ENCODE results near the gene CACNA2D3.

Gene CACNA2D3

GRCh38 chr3:54347060-54347459 is 224.7 kb downstream of the CACNA2D3 start:
- no peak for DNase-seq

GRCh38 chr3:54347933-54348332 is 225.6 kb downstream of the CACNA2D3 start:
- no peak for DNase-seq

- DNase-seq: no peak
Measured at GRCh38 chr3:54349231-54349652, 226.9 kb downstream of the CACNA2D3 start.

DNA sequence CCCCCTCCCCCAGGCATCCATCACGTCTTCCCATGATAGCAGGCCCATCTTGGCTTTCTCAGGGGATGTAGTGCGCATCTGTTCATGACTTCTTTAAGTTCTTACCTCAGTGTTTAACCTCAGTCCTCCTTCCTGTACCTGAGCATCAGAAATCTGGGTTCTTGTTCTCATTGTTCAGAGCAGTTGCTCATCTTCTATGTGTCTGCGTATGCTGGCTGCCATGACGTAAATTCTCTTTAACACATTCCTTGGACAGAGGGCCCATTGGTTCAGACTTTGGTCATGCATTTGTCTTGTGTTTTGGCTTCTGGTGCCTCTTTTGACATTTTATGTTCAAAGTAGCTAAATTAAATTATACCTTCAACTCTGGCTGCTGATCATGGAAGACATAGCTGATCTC is 227.3 kb downstream of the CACNA2D3 start:
- no peak for DNase-seq

GRCh38 chr3:54353546-54353945 is 231.2 kb downstream of the CACNA2D3 start:
- no peak for DNase-seq

- DNase-seq: no peak
Measured at GRCh38 chr3:54353946-54354345, 231.6 kb downstream of the CACNA2D3 start.

GRCh38 chr3:54355800-54356199 is 233.4 kb downstream of the CACNA2D3 start:
- no peak for DNase-seq

DNA sequence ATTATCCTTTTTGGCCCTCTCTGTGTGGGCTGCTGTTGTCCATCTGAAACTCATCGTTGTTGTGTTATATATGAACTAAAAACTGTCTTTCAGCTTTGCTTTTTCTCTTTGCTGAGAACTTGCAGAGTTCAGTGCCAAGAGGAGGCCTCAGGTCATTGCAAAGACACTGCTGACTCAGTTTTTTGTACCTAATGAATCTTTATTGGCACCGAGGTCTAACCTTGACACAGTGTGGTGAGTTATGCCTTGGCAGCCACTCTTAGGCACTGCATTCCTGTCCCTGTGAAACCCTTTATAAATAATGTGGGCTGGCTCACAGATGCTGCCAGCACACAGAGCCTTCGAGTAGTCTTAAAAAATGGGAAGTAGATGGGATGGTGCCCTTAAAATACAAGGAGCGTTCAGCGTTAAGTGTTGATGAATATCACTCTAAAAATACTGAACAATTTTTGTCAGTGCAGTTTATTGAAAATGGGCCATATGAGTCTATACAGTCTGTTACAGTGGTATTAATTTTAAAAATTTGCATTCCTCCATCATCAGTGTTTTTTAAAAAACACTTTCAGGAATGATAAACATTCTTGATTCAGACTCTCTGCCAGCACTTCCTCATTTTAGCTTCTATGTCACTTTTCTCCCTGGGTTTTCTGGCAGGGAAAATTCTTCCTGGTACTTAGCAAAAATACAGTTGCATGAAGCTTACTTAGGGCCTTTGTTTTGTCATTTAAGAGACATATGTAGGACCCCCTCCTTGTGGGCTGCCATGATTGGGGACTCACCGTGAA is 234.1 kb downstream of the CACNA2D3 start:
- DNase-seq: no peak

DNA sequence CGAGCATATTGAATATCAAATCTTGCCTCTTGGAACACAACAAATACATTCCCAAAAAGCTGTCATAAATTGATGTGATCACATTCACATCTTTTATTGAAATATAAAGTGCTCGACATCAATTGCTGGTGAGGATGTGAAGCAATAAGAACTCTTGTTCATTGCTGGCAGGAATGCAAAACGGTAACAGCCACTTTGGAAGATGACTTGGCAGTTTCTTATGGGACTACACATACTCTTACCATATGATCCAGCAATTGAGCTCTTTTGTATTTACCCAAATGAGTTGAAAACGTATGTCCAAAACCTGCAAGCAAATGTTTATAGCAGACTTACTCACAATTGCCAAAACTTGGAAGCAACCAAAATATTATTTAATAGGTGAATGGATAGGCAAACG is 234.9 kb downstream of the CACNA2D3 start:
- DNase-seq: no peak

GRCh38 chr3:54358316-54358715 is 236.0 kb downstream of the CACNA2D3 start:
- no peak for DNase-seq

GRCh38 chr3:54358969-54359694 is 236.8 kb downstream of the CACNA2D3 start:
- DNase-seq: no peak

DNA sequence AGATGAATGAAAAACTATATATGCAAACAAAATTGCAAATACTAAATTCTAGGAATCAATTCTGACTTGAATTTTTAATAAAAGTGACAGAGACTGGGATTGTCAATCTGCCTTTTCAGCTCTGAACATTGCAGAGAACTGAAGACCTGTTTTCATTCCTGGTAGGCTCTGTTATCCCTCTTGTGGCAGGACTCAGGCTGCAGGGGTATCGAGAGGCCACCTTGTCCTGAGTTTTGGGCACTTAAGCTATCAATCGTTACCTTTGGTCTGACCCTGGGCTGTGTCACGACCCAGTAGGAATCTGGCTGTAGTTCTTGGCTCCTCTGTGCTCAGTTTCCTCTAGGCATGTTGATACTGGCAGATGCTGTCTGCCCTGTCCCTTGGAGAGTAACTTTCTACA is 238.0 kb downstream of the CACNA2D3 start:
- no peak for DNase-seq

GRCh38 chr3:54361746-54362283 is 239.5 kb downstream of the CACNA2D3 start:
- DNase-seq: no peak

- DNase-seq: no peak
Measured at GRCh38 chr3:54366007-54366750, 243.8 kb downstream of the CACNA2D3 start.

- no peak for DNase-seq
Measured at GRCh38 chr3:54366839-54367238, 244.5 kb downstream of the CACNA2D3 start.

DNA sequence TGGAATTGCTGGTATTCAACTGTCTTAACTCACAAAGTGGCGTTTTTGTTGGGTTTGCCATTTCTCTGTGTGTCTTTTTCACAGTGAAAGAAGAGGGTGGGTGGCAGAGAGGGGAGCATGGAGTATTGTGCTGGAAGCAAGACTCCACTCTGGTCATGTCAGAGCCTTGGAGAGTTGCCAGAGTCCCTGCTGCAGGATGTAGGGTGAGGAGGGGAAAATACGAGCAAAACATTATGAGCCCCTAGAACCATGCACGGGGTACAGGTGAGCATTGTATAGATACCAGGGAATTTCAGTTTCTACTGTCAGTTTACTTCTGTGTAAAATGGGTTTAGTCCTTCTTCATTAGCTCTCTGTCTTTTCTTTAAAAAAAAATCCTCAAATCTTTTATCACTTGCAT is 249.9 kb downstream of the CACNA2D3 start:
- no peak for DNase-seq

GRCh38 chr3:54374214-54374852 is 252.0 kb downstream of the CACNA2D3 start:
- no peak for DNase-seq

GRCh38 chr3:54376142-54376807 is 253.9 kb downstream of the CACNA2D3 start:
- no peak for DNase-seq

- DNase-seq: no peak
Measured at GRCh38 chr3:54376939-54377578, 254.7 kb downstream of the CACNA2D3 start.

GRCh38 chr3:54378184-54378583 is 255.8 kb downstream of the CACNA2D3 start:
- DNase-seq: no peak

- no peak for DNase-seq
Measured at GRCh38 chr3:54384279-54384678, 261.9 kb downstream of the CACNA2D3 start.

GRCh38 chr3:54390582-54390981 is 268.2 kb downstream of the CACNA2D3 start:
- DNase-seq: no peak
